ENCODE results near the gene SLC23A1. TPM values are rescaled to one million over a fixed set of nuclear protein-coding genes. Genes with fewer than 3 reads are reported as not detected.
A peak's percentile ranks its signal among the peaks of the same experiment; 100 is the strongest.

Gene SLC23A1
- total and polyA plus RNA-seq, 2 of the 13 experiments (the other 11 are each of a cell fraction or from before 2014, with no cell fraction given), result 6.0 to 6.6 TPM

DNA sequence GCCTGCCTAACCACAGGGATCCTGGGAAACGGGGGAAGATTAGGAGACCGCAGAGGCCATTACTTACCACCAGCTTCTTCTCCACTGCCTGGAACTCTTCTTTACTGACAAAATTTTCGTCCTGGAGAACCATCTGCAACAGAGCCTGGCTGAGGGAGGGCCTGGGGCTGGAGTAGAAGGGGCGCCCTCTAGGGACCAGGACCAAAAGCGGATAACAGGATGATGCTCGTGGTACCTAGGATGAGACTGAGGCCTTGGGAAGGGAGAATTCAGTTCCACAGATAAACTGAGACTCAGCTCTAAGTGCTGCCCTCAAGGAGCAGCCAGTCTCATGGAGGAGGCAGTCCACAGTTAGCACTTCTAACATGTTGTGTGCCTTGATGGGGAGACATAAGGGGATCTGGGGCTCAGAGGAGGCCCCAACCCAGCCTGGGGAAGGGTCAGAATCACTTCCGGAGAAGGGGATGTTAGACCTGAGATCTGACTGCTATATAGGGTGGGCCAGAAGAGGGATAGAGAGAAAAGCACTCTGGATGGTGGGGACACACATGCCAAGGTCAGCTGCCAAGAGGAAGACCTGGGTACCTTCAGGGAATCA is 19.6 kb upstream of the SLC23A1 start (continued):
- TF ChIP-seq ZNF234 (CRISPR knock-in tag; conservative IDR thresholded peaks at IDR 0.05), result no peak
- TF ChIP-seq, protein P1, sequence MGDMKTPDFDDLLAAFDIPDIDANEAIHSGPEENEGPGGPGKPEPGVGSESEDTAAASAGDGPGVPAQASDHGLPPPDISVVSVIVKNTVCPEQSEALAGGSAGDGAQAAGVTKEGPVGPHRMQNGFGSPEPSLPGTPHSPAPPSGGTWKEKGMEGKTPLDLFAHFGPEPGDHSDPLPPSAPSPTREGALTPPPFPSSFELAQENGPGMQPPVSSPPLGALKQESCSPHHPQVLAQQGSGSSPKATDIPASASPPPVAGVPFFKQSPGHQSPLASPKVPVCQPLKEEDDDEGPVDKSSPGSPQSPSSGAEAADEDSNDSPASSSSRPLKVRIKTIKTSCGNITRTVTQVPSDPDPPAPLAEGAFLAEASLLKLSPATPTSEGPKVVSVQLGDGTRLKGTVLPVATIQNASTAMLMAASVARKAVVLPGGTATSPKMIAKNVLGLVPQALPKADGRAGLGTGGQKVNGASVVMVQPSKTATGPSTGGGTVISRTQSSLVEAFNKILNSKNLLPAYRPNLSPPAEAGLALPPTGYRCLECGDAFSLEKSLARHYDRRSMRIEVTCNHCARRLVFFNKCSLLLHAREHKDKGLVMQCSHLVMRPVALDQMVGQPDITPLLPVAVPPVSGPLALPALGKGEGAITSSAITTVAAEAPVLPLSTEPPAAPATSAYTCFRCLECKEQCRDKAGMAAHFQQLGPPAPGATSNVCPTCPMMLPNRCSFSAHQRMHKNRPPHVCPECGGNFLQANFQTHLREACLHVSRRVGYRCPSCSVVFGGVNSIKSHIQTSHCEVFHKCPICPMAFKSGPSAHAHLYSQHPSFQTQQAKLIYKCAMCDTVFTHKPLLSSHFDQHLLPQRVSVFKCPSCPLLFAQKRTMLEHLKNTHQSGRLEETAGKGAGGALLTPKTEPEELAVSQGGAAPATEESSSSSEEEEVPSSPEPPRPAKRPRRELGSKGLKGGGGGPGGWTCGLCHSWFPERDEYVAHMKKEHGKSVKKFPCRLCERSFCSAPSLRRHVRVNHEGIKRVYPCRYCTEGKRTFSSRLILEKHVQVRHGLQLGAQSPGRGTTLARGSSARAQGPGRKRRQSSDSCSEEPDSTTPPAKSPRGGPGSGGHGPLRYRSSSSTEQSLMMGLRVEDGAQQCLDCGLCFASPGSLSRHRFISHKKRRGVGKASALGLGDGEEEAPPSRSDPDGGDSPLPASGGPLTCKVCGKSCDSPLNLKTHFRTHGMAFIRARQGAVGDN (CRISPR knock-in tag; IDR thresholded peaks at IDR 0.05), result no peak
- TF ChIP-seq ZNF331 (CRISPR knock-in tag; IDR thresholded peaks at IDR 0.05), result 0 out of 2 replicates have a peak, but pooled peaks have one; percentile 19
- TF ChIP-seq, protein P2, sequence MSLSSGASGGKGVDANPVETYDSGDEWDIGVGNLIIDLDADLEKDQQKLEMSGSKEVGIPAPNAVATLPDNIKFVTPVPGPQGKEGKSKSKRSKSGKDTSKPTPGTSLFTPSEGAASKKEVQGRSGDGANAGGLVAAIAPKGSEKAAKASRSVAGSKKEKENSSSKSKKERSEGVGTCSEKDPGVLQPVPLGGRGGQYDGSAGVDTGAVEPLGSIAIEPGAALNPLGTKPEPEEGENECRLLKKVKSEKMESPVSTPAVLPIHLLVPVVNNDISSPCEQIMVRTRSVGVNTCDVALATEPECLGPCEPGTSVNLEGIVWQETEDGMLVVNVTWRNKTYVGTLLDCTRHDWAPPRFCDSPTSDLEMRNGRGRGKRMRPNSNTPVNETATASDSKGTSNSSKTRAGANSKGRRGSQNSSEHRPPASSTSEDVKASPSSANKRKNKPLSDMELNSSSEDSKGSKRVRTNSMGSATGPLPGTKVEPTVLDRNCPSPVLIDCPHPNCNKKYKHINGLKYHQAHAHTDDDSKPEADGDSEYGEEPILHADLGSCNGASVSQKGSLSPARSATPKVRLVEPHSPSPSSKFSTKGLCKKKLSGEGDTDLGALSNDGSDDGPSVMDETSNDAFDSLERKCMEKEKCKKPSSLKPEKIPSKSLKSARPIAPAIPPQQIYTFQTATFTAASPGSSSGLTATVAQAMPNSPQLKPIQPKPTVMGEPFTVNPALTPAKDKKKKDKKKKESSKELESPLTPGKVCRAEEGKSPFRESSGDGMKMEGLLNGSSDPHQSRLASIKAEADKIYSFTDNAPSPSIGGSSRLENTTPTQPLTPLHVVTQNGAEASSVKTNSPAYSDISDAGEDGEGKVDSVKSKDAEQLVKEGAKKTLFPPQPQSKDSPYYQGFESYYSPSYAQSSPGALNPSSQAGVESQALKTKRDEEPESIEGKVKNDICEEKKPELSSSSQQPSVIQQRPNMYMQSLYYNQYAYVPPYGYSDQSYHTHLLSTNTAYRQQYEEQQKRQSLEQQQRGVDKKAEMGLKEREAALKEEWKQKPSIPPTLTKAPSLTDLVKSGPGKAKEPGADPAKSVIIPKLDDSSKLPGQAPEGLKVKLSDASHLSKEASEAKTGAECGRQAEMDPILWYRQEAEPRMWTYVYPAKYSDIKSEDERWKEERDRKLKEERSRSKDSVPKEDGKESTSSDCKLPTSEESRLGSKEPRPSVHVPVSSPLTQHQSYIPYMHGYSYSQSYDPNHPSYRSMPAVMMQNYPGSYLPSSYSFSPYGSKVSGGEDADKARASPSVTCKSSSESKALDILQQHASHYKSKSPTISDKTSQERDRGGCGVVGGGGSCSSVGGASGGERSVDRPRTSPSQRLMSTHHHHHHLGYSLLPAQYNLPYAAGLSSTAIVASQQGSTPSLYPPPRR (CRISPR knock-in tag; IDR thresholded peaks at IDR 0.05; ENCODE audit: borderline replicate concordance), result no peak
- TF ChIP-seq ISL2 (CRISPR knock-in tag; IDR thresholded peaks at IDR 0.05), result no peak
- TF ChIP-seq, protein P3, sequence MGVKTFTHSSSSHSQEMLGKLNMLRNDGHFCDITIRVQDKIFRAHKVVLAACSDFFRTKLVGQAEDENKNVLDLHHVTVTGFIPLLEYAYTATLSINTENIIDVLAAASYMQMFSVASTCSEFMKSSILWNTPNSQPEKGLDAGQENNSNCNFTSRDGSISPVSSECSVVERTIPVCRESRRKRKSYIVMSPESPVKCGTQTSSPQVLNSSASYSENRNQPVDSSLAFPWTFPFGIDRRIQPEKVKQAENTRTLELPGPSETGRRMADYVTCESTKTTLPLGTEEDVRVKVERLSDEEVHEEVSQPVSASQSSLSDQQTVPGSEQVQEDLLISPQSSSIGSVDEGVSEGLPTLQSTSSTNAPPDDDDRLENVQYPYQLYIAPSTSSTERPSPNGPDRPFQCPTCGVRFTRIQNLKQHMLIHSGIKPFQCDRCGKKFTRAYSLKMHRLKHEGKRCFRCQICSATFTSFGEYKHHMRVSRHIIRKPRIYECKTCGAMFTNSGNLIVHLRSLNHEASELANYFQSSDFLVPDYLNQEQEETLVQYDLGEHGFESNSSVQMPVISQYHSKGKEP (CRISPR knock-in tag; IDR thresholded peaks at IDR 0.05), result no peak
- no peak for TF ChIP-seq ZNF615 (CRISPR knock-in tag; IDR thresholded peaks at IDR 0.05; ENCODE audit: borderline replicate concordance)
- no peak for TF ChIP-seq ZNF543 (CRISPR knock-in tag; IDR thresholded peaks at IDR 0.05)
- TF ChIP-seq JUND (CRISPR knock-in tag; IDR thresholded peaks at IDR 0.05), result no peak
- TF ChIP-seq, protein P4, sequence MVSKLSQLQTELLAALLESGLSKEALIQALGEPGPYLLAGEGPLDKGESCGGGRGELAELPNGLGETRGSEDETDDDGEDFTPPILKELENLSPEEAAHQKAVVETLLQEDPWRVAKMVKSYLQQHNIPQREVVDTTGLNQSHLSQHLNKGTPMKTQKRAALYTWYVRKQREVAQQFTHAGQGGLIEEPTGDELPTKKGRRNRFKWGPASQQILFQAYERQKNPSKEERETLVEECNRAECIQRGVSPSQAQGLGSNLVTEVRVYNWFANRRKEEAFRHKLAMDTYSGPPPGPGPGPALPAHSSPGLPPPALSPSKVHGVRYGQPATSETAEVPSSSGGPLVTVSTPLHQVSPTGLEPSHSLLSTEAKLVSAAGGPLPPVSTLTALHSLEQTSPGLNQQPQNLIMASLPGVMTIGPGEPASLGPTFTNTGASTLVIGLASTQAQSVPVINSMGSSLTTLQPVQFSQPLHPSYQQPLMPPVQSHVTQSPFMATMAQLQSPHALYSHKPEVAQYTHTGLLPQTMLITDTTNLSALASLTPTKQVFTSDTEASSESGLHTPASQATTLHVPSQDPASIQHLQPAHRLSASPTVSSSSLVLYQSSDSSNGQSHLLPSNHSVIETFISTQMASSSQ (IDR thresholded peaks at IDR 0.05; ENCODE audit: low read depth), result no peak
- TF ChIP-seq, protein P4 (CRISPR knock-in tag; IDR thresholded peaks at IDR 0.05; ENCODE audit: borderline replicate concordance), result no peak
- TF ChIP-seq ZKSCAN1 (IDR thresholded peaks at IDR 0.05; ENCODE audit: low read length), result no peak
- no peak for TF ChIP-seq DR1 (CRISPR knock-in tag; IDR thresholded peaks at IDR 0.05)
- TF ChIP-seq MAZ (IDR thresholded peaks at IDR 0.05; ENCODE audit: borderline replicate concordance, low read depth, low read length), result no peak
- 0 out of 2 replicates have a peak, but pooled peaks have one; percentile 40 for TF ChIP-seq MAZ (CRISPR knock-in tag; IDR thresholded peaks at IDR 0.05; ENCODE audit: low read depth)

Data from HepG2 (cell line).